Hematopoietic multipotent progenitor cell treated with erythropoietin and hydrocortisone succinate and interleukin-3 and kit ligand, for 4 days (in vitro differentiated cells): ENCODE measurements around the gene ZFR2.
"Not testable (repeated sequence)": the region's sequence is repeated elsewhere in the genome, so short reads cannot be mapped to it uniquely, and the experiment has no call there.

ENCODE experiments used
- DNase-seq: peaks from one replicate; pipeline ENCODE4 v3.0.0-alpha.2; 2015

Gene ZFR2

GRCh38 chr19:3835055-3835435 lies 33.8 kb downstream of the ZFR2 start:
- no peak for DNase-seq

GRCh38 chr19:3834349-3835054 lies 34.3 kb downstream of the ZFR2 start:
- DNase-seq = no peak

GRCh38 chr19:3833578-3834348 lies 35.1 kb downstream of the ZFR2 start:
- DNase-seq = no peak

GRCh38 chr19:3832001-3832400 lies 36.8 kb downstream of the ZFR2 start:
- no peak for DNase-seq

GRCh38 chr19:3831601-3832000 lies 37.2 kb downstream of the ZFR2 start:
- DNase-seq = no peak

- DNase-seq = no peak
Measured at GRCh38 chr19:3830621-3831589, 37.9 kb downstream of the ZFR2 start.

GRCh38 chr19:3827306-3827705 lies 41.5 kb downstream of the ZFR2 start:
- DNase-seq = no peak

GRCh38 chr19:3826163-3826562 lies 42.7 kb downstream of the ZFR2 start:
- DNase-seq = no peak

- DNase-seq = no peak
Measured at GRCh38 chr19:3825286-3825956, 43.4 kb downstream of the ZFR2 start.

GRCh38 chr19:3823350-3823713 lies 45.5 kb downstream of the ZFR2 start:
- DNase-seq = no peak

GRCh38 chr19:3822683-3823349 lies 46.0 kb downstream of the ZFR2 start:
- no peak for DNase-seq

- peak; percentile 85 for DNase-seq
Measured at GRCh38 chr19:3821857-3822364, 46.9 kb downstream of the ZFR2 start.

GRCh38 chr19:3821156-3821555 lies 47.7 kb downstream of the ZFR2 start:
- DNase-seq = no peak

GRCh38 chr19:3819989-3820388 lies 48.8 kb downstream of the ZFR2 start:
- no peak for DNase-seq

GRCh38 chr19:3818918-3819317 lies 49.9 kb downstream of the ZFR2 start:
- DNase-seq = no peak

- DNase-seq = peak; percentile 11
Measured at GRCh38 chr19:3818466-3818865, 50.4 kb downstream of the ZFR2 start.

- no peak for DNase-seq
Measured at GRCh38 chr19:3817761-3818160, 51.1 kb downstream of the ZFR2 start.

GRCh38 chr19:3816566-3817218 lies 52.1 kb downstream of the ZFR2 start:
- DNase-seq = no peak

- DNase-seq = not testable (repeated sequence)
Measured at GRCh38 chr19:3816148-3816547, 52.7 kb downstream of the ZFR2 start.

GRCh38 chr19:3814648-3815047 lies 54.2 kb downstream of the ZFR2 start:
- DNase-seq = no peak
